ENCODE data around the gene PPL. TPM values are rescaled to one million over a fixed set of nuclear protein-coding genes. Genes with fewer than 3 reads are reported as not detected.
A peak's percentile ranks its signal among the peaks of the same experiment; 100 is the strongest.
"Not testable (repeated sequence)": the region's sequence is repeated elsewhere in the genome, so short reads cannot be mapped to it uniquely, and the experiment has no call there.

The PPL gene
- total RNA-seq, 2 experiments from 2014 or later = not detected

GRCh38 chr16:4970010-4970409, 33.1 kb upstream of the PPL start:
- Mint-ChIP-seq H3K9me3 (peaks cover 7% of the 10 kb centered on the region), H3K27ac (no peak overlapping the region), H3K4me1 (peaks cover 14% of the 10 kb centered on the region), H3K36me3 (ENCODE audit: low read depth) (peaks cover 4% of the 10 kb centered on the region), H3K27me3 (no peaks in the 10 kb centered on the region), H3K4me3 (no peak overlapping the region)
- CTCF ChIA-PET = no interaction called here
- no peak for DNase-seq
- POLR2A ChIA-PET = no interaction called here

GRCh38 chr16:4968879-4969483, 32.0 kb upstream of the PPL start:
- Mint-ChIP-seq H3K27ac (no peak overlapping the region), H3K4me3 (no peak overlapping the region), H3K36me3 (ENCODE audit: low read depth) (peaks cover 4% of the 10 kb centered on the region), H3K27me3 (no peaks in the 10 kb centered on the region), H3K9me3 (peaks cover 7% of the 10 kb centered on the region), H3K4me1 (peaks cover 14% of the 10 kb centered on the region)
- no peak for DNase-seq
- POLR2A ChIA-PET = no interaction called here
- CTCF ChIA-PET = interaction anchor here (0.6 kb wide), 1 partner anchor 53 kb away, joined by 3 read pairs; no protein-coding TSS in a partner anchor

- H3K27me3 Mint-ChIP-seq; CTCF ChIA-PET; DNase-seq; POLR2A ChIA-PET; H3K27ac Mint-ChIP-seq; H3K4me3 Mint-ChIP-seq; H3K9me3 Mint-ChIP-seq; H3K36me3 Mint-ChIP-seq (ENCODE audit: low read depth): not testable (repeated sequence)
- peaks cover 13% of the 10 kb centered on the region for H3K4me1 Mint-ChIP-seq
Observed at GRCh38 chr16:4968278-4968677, 31.3 kb upstream of the PPL start.

GRCh38 chr16:4966736-4967453, 29.9 kb upstream of the PPL start:
- peaks cover 3% of the 10 kb centered on the region for H3K9me3 Mint-ChIP-seq
- H3K27me3 Mint-ChIP-seq = no peaks in the 10 kb centered on the region
- DNase-seq = no peak
- POLR2A ChIA-PET = no interaction called here
- CTCF ChIA-PET = interaction anchor here (1.3 kb wide), 1 partner anchor 11 kb away, joined by 3 read pairs; no protein-coding TSS in a partner anchor
- no peak overlapping the region for H3K27ac Mint-ChIP-seq
- H3K4me3 Mint-ChIP-seq = no peak overlapping the region
- peaks cover 2% of the 10 kb centered on the region for H3K4me1 Mint-ChIP-seq
- H3K36me3 Mint-ChIP-seq (ENCODE audit: low read depth) = no peaks in the 10 kb centered on the region

GRCh38 chr16:4963527-4963926, 26.6 kb upstream of the PPL start:
- POLR2A ChIA-PET; H3K36me3 Mint-ChIP-seq (ENCODE audit: low read depth); DNase-seq; H3K27ac Mint-ChIP-seq; H3K9me3 Mint-ChIP-seq; H3K4me3 Mint-ChIP-seq; CTCF ChIA-PET; H3K4me1 Mint-ChIP-seq: not testable (repeated sequence)
- peaks cover 14% of the 10 kb centered on the region for H3K27me3 Mint-ChIP-seq

- Mint-ChIP-seq H3K27ac (no peak overlapping the region), H3K4me1 (peaks cover 10% of the 10 kb centered on the region), H3K27me3 (peaks cover 18% of the 10 kb centered on the region), H3K4me3 (no peak overlapping the region), H3K9me3 (no peaks in the 10 kb centered on the region), H3K36me3 (ENCODE audit: low read depth) (no peaks in the 10 kb centered on the region)
- POLR2A ChIA-PET = no interaction called here
- DNase-seq = no peak
- CTCF ChIA-PET = interaction anchor here (0.7 kb wide), 2 partner anchors 138 to 1125 kb away, joined by 3 read pairs; no protein-coding TSS in a partner anchor
Observed at GRCh38 chr16:4962716-4963115, 25.8 kb upstream of the PPL start.

GRCh38 chr16:4960579-4960978, 23.6 kb upstream of the PPL start:
- Mint-ChIP-seq H3K4me3 (no peak overlapping the region), H3K4me1 (peaks cover 21% of the 10 kb centered on the region), H3K36me3 (ENCODE audit: low read depth) (no peaks in the 10 kb centered on the region), H3K27ac (no peak overlapping the region), H3K27me3 (peaks cover 28% of the 10 kb centered on the region), H3K9me3 (no peaks in the 10 kb centered on the region)
- ChIA-PET POLR2A (no interaction called here), CTCF (no interaction called here)
- DNase-seq = no peak

GRCh38 chr16:4958510-4959438, 21.8 kb upstream of the PPL start:
- Mint-ChIP-seq H3K27ac (no peak overlapping the region), H3K4me3 (peak overlapping the region; percentile 80), H3K27me3 (peaks cover 30% of the 10 kb centered on the region), H3K4me1 (peaks cover 21% of the 10 kb centered on the region), H3K36me3 (ENCODE audit: low read depth) (no peaks in the 10 kb centered on the region), H3K9me3 (no peaks in the 10 kb centered on the region)
- POLR2A ChIA-PET = no interaction called here
- no peak for DNase-seq
- CTCF ChIA-PET = no interaction called here

- peak; percentile 97 for DNase-seq
- Mint-ChIP-seq H3K27me3 (peaks cover 32% of the 10 kb centered on the region), H3K9me3 (no peaks in the 10 kb centered on the region), H3K4me3 (peak within 1 kb of the TSS; percentile 80), H3K36me3 (ENCODE audit: low read depth) (no peaks in the 10 kb centered on the region), H3K27ac (peak within 1 kb of the TSS; percentile 27), H3K4me1 (peaks cover 21% of the 10 kb centered on the region)
- POLR2A ChIA-PET = no interaction called here
- CTCF ChIA-PET = no interaction called here
Observed at GRCh38 chr16:4957720-4958509, 21.0 kb upstream of the PPL start, which contains the start of gene SEC14L5. TSS of gene SEC14L5 (plus strand) at chr16:4958330. CDS start at chr16:4959324, 994 bp downstream.

GRCh38 chr16:4957420-4957719, 20.4 kb upstream of the PPL start:
- Mint-ChIP-seq H3K4me3 (peak overlapping the region; percentile 80), H3K36me3 (ENCODE audit: low read depth) (no peaks in the 10 kb centered on the region), H3K9me3 (no peaks in the 10 kb centered on the region), H3K4me1 (peaks cover 21% of the 10 kb centered on the region), H3K27me3 (peaks cover 32% of the 10 kb centered on the region), H3K27ac (peak overlapping the region; percentile 27)
- DNase-seq = no peak
- CTCF ChIA-PET = interaction anchor here (0.7 to 1.5 kb wide), 3 partner anchors 9 to 1265 kb away, joined by 3 to 6 read pairs (median 3); no protein-coding TSS in a partner anchor
- POLR2A ChIA-PET = no interaction called here

GRCh38 chr16:4954714-4955113, 17.8 kb upstream of the PPL start:
- Mint-ChIP-seq H3K27me3 (peaks cover 24% of the 10 kb centered on the region), H3K36me3 (ENCODE audit: low read depth) (no peaks in the 10 kb centered on the region), H3K4me3 (no peak overlapping the region), H3K4me1 (peaks cover 21% of the 10 kb centered on the region), H3K27ac (no peak overlapping the region), H3K9me3 (no peaks in the 10 kb centered on the region)
- CTCF ChIA-PET = interaction anchor here (0.6 kb wide), 1 partner anchor 950 kb away, joined by 4 read pairs; no protein-coding TSS in a partner anchor
- DNase-seq = no peak
- POLR2A ChIA-PET = no interaction called here

- POLR2A ChIA-PET; H3K9me3 Mint-ChIP-seq; CTCF ChIA-PET; DNase-seq; H3K27ac Mint-ChIP-seq; H3K4me1 Mint-ChIP-seq; H3K27me3 Mint-ChIP-seq; H3K4me3 Mint-ChIP-seq; H3K36me3 Mint-ChIP-seq (ENCODE audit: low read depth): not testable (repeated sequence)
Observed at GRCh38 chr16:4951583-4951982, 14.6 kb upstream of the PPL start.
